Activated CD4-positive, alpha-beta T cell treated with anti-CD3 and anti-CD28 coated beads, Interleukin-10, Interleukin-2, amounts not matched to agents 100 ng/mL and 50 ng/mL, durations not matched to agents 16 hours and 8 hours (primary cell): ENCODE results near the gene GPS1.

Source experiments
- DNase-seq: peaks from one replicate; pipeline ENCODE4 v3.0.0-alpha.2; 2020

Gene GPS1

GRCh38 chr17:82047914-82048570, 3.7 kb upstream of the GPS1 start:
- DNase-seq, result no peak

DNA sequence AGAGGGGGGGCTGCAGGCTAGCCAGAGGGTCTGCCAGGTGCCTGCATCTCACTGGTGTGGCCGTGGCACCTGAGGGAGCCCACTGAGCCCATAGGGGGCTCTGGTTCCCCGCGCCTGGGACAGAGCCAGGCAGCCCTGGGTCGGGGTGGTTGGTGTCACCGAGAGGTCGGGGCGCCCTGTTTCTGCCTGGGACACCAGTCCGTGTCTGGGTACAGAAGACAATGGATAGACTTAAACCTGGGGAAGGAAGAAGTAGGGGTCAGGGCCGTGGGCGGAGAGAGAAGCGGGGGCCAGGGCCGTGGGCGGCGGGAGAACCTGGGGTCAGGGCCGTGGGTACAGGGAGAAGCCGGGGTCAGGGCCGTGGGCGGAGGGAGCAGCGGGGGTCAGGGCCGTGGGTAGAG, 3.1 kb upstream of the GPS1 start:
- DNase-seq, result no peak

- DNase-seq, result no peak
These were observed 2.6 kb upstream of the GPS1 start for GRCh38 chr17:82049106-82049505.

DNA sequence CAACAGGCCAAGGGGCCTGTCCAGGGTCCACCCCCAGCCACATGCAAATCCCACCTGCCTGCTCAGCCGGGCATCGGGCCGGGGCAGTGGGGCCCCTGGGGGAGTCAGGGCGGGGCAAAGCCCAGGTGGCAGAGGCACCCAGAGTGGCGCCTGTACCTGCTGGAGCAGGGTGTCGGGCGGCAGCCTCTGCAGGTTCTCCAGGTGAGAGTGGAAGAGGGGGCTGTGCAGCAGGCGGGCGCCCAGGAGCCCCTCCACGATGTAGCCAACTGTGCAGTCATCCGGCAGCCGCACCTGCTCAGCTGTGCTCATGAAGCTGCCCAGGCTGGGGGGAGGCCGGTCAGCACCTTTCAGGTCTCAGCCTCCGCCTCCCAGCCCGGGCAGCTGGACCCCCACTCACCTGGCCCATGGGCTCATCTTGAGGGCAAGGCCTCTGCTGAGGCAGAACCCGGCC, 2.2 kb upstream of the GPS1 start:
- no peak for DNase-seq

DNA sequence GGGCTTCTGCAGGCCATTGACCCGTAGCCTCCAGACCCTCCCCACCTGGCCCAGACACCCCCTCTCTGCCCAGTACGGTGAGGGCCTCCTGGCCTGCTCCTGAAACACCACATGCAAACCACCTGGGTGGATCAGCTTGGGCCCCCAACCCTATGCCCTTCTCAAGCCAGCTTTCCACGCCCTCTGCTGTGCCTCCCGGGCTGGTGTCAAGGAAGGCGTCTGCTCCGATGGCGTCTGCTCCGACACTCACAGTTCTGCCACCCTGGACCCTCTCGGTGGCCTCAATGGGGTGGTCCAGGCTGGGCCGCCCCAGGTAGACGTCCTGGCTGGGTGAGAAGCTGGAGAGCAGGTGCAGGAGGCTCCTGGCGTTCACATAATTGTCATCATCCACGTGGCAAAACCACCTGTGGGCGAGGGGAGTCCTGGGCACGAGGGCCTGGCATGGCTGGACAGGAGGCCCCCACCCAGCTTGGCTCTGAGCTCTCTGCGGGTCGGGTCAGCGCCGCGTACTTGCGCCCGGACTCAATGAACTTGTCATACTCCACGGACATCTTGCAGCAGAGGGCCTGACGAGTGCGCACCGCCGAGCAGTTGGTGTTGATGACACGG, 1.4 kb upstream of the GPS1 start:
- no peak for DNase-seq

- DNase-seq, result no peak
These were observed 697 bp upstream of the GPS1 start for GRCh38 chr17:82050761-82051641.

GRCh38 chr17:82052638-82053059, 951 bp downstream of the GPS1 start:
- DNase-seq, result no peak

GRCh38 chr17:82053130-82053529, 1.4 kb downstream of the GPS1 start:
- no peak for DNase-seq

DNA sequence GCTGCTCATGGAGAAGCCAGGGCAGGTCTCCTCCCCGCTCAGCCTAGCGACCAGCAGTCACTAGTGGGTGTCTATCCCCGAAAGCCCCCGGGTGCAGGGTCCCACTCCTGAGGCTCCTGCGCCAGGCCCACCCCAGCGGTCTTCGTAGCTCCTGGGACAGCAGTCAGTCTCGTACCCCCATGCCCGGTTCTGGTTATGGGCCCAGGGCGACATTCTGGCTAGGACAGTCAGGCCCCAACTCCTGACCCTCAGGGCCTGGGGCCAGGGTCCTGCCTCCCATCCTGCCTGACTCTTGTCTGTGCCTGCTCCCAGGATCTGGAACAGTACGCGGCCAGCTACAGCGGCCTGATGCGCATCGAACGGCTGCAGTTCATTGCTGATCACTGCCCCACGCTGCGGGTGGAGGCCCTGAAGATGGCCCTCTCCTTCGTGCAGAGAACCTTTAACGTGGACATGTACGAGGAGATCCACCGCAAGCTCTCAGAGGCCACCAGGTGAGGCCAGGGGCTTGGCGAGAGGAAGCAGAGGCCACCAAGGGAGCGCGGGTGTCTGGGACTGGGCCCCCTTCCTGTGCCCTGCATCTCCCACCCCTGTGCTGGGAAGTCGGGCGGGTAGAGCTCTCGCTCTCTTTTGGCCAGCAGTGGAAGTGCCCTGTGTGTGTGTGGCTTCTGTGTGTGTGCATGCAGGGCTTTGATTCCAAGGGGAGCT, 2.0 kb downstream of the GPS1 start:
- DNase-seq, result no peak

DNA sequence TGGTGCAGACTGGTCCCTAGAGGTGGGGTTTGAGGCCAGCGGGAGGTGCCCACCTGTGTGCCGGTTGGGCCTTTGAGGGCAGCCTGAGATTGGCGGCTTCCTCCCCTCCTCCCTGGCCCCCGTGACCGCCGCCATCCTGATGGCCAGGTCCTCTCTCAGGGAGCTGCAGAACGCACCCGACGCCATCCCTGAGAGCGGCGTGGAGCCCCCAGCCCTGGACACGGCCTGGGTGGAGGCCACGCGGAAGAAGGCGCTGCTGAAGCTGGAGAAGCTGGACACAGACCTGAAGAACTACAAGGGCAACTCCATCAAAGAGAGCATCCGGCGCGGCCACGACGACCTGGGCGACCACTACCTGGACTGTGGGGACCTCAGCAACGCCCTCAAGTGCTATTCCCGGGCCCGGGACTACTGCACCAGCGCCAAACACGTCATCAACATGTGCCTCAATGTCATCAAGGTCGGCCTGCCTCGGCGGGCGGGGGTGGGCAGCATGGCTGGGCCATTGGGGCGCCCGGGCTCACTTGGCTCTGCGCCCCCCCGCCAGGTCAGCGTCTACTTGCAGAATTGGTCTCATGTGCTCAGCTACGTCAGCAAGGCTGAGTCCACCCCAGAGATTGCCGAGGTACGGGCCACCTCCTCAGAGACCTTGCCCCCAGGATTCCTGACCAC, 2.8 kb downstream of the GPS1 start:
- no peak for DNase-seq

DNA sequence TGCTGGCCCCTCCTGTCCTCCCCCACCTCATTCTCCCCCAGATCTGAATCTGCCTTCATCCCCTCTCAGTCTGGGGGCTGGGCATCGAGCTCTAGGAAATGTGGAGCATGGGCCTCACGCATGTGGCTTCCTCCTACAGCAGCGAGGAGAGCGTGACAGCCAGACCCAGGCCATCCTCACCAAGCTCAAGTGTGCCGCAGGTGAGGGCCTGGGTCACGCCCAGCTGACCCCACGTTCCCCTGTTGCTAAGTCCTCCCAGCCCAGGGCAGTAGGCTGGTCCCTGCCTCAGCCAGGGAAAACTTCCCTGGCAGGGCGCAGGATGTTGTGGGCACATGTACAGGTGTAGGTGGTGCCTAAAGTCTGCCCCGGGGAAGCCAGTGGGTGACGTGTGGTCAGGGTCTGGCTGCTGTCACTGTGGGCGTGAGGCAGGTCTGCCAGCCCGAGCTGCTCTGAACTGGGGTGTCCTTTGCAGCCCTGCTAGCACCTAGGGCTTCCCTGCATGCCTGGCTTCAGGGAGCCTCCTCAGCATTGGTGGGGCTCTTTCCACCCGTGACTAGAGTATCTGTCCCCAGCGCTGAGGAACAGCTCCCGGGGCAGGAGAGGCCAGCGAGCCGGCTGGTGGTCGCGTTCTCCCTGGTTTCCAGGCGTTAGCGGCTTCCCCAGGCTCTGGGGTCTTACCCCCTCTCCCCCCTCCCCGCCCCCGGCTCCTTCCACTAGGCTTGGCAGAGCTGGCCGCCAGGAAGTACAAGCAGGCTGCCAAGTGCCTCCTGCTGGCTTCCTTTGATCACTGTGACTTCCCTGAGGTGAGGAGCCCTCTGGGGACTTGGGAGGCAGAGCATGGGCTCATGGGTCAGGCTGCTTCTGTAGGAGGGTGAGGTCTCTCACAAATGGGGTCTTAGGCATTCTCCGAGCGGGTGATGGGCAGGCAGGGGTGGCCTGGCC, 3.6 kb downstream of the GPS1 start:
- DNase-seq, result no peak

DNA sequence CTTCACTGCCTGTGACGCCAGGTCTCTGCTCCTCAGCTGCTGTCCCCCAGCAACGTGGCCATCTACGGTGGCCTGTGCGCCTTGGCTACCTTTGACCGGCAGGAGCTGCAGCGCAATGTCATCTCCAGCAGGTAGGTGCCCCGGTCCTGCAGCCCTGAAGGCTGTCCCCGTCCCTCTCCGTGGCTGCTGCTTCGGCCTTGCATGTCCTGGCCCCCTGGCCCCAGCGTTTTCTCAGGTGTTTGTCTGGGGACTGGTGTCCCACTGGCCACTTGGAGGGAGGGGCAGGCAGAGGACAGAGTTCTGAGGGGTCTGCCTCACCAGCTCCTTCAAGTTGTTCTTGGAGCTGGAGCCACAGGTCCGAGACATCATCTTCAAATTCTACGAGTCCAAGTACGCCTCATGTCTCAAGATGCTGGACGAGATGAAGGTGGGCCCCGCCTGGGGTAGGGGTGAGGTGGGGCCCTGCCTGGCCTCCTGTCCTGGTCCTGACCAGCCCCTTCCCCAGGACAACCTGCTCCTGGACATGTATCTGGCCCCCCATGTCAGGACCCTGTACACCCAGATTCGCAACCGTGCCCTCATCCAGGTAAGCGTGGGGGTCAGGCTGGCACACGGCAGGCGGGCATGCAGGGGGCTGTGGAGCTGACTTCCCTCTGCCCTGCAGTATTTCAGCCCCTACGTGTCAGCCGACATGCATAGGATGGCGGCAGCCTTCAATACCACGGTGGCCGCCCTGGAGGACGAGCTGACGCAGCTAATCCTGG, 4.4 kb downstream of the GPS1 start:
- no peak for DNase-seq

GRCh38 chr17:82056729-82057621, 5.3 kb downstream of the GPS1 start:
- no peak for DNase-seq

- no peak for DNase-seq
These were observed 6.6 kb downstream of the GPS1 start for GRCh38 chr17:82058230-82058854.

DNA sequence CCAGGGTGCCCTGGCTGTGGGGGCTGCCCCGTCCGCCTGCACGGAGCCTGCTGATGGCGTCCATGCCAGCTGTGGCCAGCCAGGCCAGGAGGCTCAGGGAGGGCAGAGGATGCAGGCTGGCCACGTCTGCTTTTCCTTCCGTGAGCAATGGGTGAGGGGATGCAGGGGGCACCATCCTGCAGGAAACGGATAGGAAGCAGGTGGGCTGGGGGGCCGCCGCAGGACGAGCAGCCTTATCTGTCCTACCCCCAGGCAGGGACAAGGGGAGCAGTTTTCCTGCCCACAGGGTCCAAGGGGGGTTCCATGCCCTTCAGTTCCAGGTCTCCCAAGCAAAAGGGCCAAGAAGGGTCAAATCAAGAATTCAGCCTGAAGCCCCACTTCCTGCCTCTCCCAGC, 7.2 kb downstream of the GPS1 start:
- DNase-seq, result no peak

DNA sequence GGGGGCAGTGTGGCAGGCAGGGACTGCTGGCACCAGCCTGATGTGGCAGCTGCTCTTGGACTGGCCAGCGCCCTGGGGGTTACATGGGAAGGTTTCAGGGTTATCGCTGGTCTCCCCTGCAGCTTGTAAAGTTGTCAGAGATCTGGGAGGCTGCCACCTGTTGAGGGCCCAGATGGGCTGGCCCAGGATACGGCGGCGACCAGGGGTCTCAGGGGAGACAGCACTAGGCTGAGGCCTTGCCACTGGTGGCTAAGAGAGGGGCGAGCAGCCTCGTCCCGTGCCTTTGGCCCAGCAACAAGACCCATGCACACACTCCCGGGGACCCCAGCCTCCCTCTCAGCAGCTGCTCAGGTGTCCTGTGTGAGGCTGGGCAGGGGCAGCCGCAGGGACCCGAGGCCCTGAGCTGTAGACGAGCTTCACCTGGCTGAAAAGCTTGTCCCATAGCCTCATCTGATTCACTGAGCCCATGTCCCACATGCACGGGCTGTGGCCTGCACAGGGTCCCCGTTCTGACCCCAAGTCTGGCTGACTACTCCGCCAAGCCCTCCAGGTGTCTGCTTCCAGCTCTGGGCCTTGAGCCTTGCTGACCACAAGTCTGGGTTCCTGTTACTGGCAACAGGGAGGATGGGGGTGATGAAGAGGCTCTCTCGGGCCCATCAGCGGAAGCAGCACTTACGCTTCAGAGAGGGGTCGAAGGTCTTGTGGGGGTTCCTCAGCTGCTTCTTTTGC, 7.7 kb downstream of the GPS1 start:
- no peak for DNase-seq

- DNase-seq, result no peak
These were observed 8.3 kb downstream of the GPS1 start for GRCh38 chr17:82060001-82060380.

DNA sequence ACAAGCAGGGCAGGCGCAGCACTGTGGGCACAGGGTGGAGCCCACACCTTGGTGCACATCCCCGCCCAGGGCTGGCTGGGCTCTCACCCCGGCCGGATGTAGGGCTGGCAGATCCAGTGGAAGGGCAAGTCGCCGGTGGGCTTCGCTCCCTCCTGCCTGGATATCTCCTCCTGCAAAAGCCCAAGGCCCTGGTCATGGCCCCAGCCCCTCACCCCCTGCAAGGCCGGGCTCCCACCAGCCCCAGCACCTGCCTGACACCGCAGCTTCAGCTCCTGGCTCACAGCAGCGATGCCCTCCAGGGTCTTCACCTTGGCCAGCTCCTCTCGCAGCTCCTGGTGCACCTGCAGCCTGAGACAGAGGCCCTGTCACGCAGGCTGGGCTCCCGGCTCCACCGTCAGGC, 8.9 kb downstream of the GPS1 start:
- no peak for DNase-seq
